Measurements from ENCODE around the gene ZMIZ1.

ZMIZ1 gene

DNA sequence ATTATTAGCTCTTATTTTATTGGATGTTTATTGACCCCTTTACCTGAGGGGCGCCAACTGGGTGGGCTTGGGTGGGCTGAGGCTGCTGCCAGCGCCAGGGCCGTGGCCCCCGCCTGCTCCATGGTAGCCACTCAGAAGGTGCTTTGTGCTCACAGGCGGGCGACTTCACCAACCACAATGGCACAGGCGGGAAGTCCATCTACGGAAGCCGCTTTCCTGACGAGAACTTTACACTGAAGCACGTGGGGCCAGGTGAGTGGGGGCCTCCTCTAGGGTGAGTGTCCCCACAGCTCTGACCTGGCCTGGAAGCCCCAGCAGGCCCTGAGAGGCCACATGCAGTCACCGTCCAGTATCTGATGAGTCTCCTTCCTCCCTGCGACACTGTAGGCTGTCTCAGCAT, 282.6 kb downstream of the ZMIZ1 start:
- H3K4me3 ChIP-seq (ENCODE audit: control insufficient read depth in 1 of 7, extremely low read depth in 1 of 7, insufficient read depth in 4 of 7, low read depth in 2 of 7, low read length in 6 of 7) = no peak overlapping the region
- H3K36me3 ChIP-seq (ENCODE audit: control insufficient read depth in 4 of 4, insufficient read depth in 4 of 4, low read length in 3 of 4) = peaks cover 14 to 76% (median 60%) of the 10 kb centered on the region in 4 experiments
- peaks cover 15 to 88% (median 33%) of the 10 kb centered on the region in 4 experiments for H3K4me1 ChIP-seq (ENCODE audit: control extremely low read depth in 1 of 4, control insufficient read depth in 4 of 4, insufficient read depth in 4 of 4, low read length in 3 of 4)
- DNase-seq = no peak
- ChIA-PET POLR2A (interaction anchor here (1.2 kb wide), 1 partner anchor 28 kb away, joined by 4 read pairs; no protein-coding TSS in a partner anchor), CTCF (interaction anchor here (1.5 kb wide), 1 partner anchor 22 kb away, joined by 5 read pairs; no protein-coding TSS in a partner anchor)
- no peaks in the 10 kb centered on the region for H3K27me3 ChIP-seq (replicated peaks in 2 of 5; ENCODE audit: control insufficient read depth in 4 of 5, insufficient read depth in 5 of 5, low read length in 4 of 5)
- WGBS (ENCODE audit: insufficient coverage) = 95% methylated on average over 10 of the region's 13 CpGs
- H3K9me3 ChIP-seq (ENCODE audit: control extremely low read depth in 1 of 5, control insufficient read depth in 4 of 5, insufficient read depth in 2 of 5, low read depth in 1 of 5, low read length in 4 of 5) = no peaks in the 10 kb centered on the region
- H3K27ac ChIP-seq (ENCODE audit: insufficient read depth in 1 of 2, low read depth in 1 of 2, low read length in 2 of 2, poor library complexity in 1 of 2, severe bottlenecking in 2 of 2) = no peak overlapping the region

DNA sequence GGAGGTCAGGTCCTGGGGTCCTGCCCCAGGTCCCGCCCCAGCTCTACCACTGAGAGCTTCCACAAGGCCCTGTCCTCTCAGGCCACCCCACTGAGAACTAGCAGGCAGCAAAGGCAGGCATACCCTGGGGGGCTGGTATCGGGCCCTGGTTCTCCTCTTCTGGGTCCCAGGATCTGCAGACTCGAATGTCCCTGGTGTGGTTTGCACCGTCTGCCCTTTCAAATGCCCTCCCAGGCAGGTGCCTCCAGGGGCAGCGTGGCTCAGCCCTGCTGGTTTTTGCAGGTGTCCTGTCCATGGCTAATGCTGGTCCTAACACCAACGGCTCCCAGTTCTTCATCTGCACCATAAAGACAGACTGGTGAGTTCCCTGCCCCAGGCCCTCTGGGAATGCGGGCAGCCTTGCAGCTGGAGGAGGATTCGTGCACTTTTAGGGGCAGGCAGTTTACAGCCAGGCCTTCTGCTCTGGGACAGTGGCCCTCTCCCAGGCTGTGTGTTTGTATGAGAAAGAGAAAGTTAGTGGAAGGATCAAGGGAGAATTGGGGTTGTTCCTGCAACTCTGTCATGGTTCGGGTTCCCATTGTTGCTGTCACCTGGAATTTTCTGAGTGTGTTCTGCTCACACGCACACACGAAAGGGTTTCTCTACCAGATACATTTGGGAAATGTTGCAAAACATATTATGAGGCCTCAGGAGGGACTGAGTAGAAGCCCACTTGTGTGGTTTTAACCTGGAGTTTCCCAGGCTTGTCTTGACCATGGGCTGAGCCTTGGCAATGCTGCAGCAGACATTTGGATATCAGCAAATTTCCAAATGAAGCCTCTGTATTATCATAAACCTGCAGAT, 283.5 kb downstream of the ZMIZ1 start:
- no peak for DNase-seq
- ChIA-PET CTCF (no interaction called here), POLR2A (no interaction called here)
- no peak overlapping the region for H3K4me3 ChIP-seq (ENCODE audit: control insufficient read depth in 1 of 7, extremely low read depth in 1 of 7, insufficient read depth in 4 of 7, low read depth in 2 of 7, low read length in 6 of 7)
- no peak overlapping the region for H3K27ac ChIP-seq (ENCODE audit: insufficient read depth in 1 of 2, low read depth in 1 of 2, low read length in 2 of 2, poor library complexity in 1 of 2, severe bottlenecking in 2 of 2)
- peaks cover 14 to 80% (median 60%) of the 10 kb centered on the region in 4 experiments for H3K36me3 ChIP-seq (ENCODE audit: control insufficient read depth in 4 of 4, insufficient read depth in 4 of 4, low read length in 3 of 4)
- H3K9me3 ChIP-seq (ENCODE audit: control extremely low read depth in 1 of 5, control insufficient read depth in 4 of 5, insufficient read depth in 2 of 5, low read depth in 1 of 5, low read length in 4 of 5) = no peaks in the 10 kb centered on the region
- 98% methylated on average over 9 of the region's 11 CpGs for WGBS (ENCODE audit: insufficient coverage)
- no peaks in the 10 kb centered on the region for H3K27me3 ChIP-seq (replicated peaks in 2 of 5; ENCODE audit: control insufficient read depth in 4 of 5, insufficient read depth in 5 of 5, low read length in 4 of 5)
- peaks cover 13 to 87% (median 30%) of the 10 kb centered on the region in 4 experiments for H3K4me1 ChIP-seq (ENCODE audit: control extremely low read depth in 1 of 4, control insufficient read depth in 4 of 4, insufficient read depth in 4 of 4, low read length in 3 of 4)

DNA sequence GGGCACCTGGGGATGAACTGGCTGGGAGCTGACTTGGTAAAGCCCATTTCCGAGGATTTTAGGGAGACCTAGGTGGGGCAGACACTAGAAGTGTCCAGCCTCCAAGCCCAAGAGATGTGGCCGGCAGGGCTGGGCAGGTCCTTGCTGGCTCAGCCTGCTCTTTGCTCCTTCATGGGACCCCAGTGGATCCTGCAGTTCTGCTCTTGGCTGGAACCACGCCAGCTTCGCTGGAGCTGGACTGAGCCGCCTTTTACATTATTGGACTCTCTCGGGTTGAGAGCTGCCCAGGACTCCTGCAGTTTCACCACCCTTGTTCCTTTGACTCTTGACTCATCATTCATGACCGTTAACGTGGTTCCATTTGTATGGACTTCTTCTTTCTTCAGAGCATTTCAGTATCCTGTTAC, 284.2 kb downstream of the ZMIZ1 start:
- peaks cover 13 to 87% (median 23%) of the 10 kb centered on the region in 4 experiments for H3K4me1 ChIP-seq (ENCODE audit: control extremely low read depth in 1 of 4, control insufficient read depth in 4 of 4, insufficient read depth in 4 of 4, low read length in 3 of 4)
- POLR2A ChIA-PET = no interaction called here
- no peak for DNase-seq

DNA sequence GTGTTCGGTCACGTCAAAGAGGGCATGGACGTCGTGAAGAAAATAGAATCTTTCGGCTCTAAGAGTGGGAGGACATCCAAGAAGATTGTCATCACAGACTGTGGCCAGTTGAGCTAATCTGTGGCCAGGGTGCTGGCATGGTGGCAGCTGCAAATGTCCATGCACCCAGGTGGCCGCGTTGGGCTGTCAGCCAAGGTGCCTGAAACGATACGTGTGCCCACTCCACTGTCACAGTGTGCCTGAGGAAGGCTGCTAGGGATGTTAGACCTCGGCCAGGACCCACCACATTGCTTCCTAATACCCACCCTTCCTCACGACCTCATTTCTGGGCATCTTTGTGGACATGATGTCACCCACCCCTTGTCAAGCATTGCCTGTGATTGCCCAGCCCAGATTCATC, 285.0 kb downstream of the ZMIZ1 start:
- H3K27ac ChIP-seq (ENCODE audit: insufficient read depth in 1 of 2, low read depth in 1 of 2, low read length in 2 of 2, poor library complexity in 1 of 2, severe bottlenecking in 2 of 2) = no peak overlapping the region
- CTCF ChIA-PET = interaction anchor here (1.5 to 1.6 kb wide), 2 partner anchors 12 to 19 kb away, joined by 4 read pairs; no protein-coding TSS in a partner anchor
- 99% methylated on average over 11 of the region's 11 CpGs for WGBS (ENCODE audit: insufficient coverage)
- H3K4me1 ChIP-seq (ENCODE audit: control extremely low read depth in 1 of 4, control insufficient read depth in 4 of 4, insufficient read depth in 4 of 4, low read length in 3 of 4) = peaks cover 10 to 80% (median 16%) of the 10 kb centered on the region in 4 experiments
- POLR2A ChIA-PET = no interaction called here
- no peak for DNase-seq
- no peaks in the 10 kb centered on the region for H3K9me3 ChIP-seq (ENCODE audit: control extremely low read depth in 1 of 5, control insufficient read depth in 4 of 5, insufficient read depth in 2 of 5, low read depth in 1 of 5, low read length in 4 of 5)
- H3K27me3 ChIP-seq (replicated peaks in 2 of 5; ENCODE audit: control insufficient read depth in 4 of 5, insufficient read depth in 5 of 5, low read length in 4 of 5) = no peaks in the 10 kb centered on the region
- no peak overlapping the region for H3K4me3 ChIP-seq (ENCODE audit: control insufficient read depth in 1 of 7, extremely low read depth in 1 of 7, insufficient read depth in 4 of 7, low read depth in 2 of 7, low read length in 6 of 7)
- peaks cover 13 to 77% (median 60%) of the 10 kb centered on the region in 4 experiments for H3K36me3 ChIP-seq (ENCODE audit: control insufficient read depth in 4 of 4, insufficient read depth in 4 of 4, low read length in 3 of 4)

More for the DNA sequence above, 284.2 kb downstream of the ZMIZ1 start:
- H3K9me3 ChIP-seq (ENCODE audit: control extremely low read depth in 1 of 5, control insufficient read depth in 4 of 5, insufficient read depth in 2 of 5, low read depth in 1 of 5, low read length in 4 of 5) = no peaks in the 10 kb centered on the region
- H3K27me3 ChIP-seq (replicated peaks in 2 of 5; ENCODE audit: control insufficient read depth in 4 of 5, insufficient read depth in 5 of 5, low read length in 4 of 5) = no peaks in the 10 kb centered on the region
- WGBS (ENCODE audit: insufficient coverage) = 94% methylated on average over 7 of the region's 8 CpGs
- peaks cover 14 to 83% (median 60%) of the 10 kb centered on the region in 4 experiments for H3K36me3 ChIP-seq (ENCODE audit: control insufficient read depth in 4 of 4, insufficient read depth in 4 of 4, low read length in 3 of 4)
- no peak overlapping the region for H3K27ac ChIP-seq (ENCODE audit: insufficient read depth in 1 of 2, low read depth in 1 of 2, low read length in 2 of 2, poor library complexity in 1 of 2, severe bottlenecking in 2 of 2)
- no peak overlapping the region for H3K4me3 ChIP-seq (ENCODE audit: control insufficient read depth in 1 of 7, extremely low read depth in 1 of 7, insufficient read depth in 4 of 7, low read depth in 2 of 7, low read length in 6 of 7)
- CTCF ChIA-PET = interaction anchor here (1.5 kb wide), 1 partner anchor 18 kb away, joined by 4 read pairs; no protein-coding TSS in a partner anchor

DNA sequence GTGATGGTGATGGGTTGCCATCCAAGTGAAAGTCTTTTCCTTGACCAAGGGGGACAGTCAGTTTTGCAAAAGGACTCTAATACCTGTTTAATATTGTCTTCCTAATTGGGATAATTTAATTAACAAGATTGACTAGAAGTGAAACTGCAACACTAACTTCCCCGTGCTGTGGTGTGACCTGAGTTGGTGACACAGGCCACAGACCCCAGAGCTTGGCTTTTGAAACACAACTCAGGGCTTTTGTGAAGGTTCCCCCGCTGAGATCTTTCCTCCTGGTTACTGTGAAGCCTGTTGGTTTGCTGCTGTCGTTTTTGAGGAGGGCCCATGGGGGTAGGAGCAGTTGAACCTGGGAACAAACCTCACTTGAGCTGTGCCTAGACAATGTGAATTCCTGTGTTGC, 285.4 kb downstream of the ZMIZ1 start:
- 85% methylated on average over 2 of the region's 3 CpGs for WGBS (ENCODE audit: insufficient coverage)
- Histone ChIP-seq H3K4me1 (ENCODE audit: control extremely low read depth in 1 of 4, control insufficient read depth in 4 of 4, insufficient read depth in 4 of 4, low read length in 3 of 4) (peaks cover 9 to 76% (median 13%) of the 10 kb centered on the region in 4 experiments), H3K27me3 (replicated peaks in 2 of 5; ENCODE audit: control insufficient read depth in 4 of 5, insufficient read depth in 5 of 5, low read length in 4 of 5) (no peaks in the 10 kb centered on the region), H3K4me3 (ENCODE audit: control insufficient read depth in 1 of 7, extremely low read depth in 1 of 7, insufficient read depth in 4 of 7, low read depth in 2 of 7, low read length in 6 of 7) (no peak overlapping the region), H3K27ac (ENCODE audit: insufficient read depth in 1 of 2, low read depth in 1 of 2, low read length in 2 of 2, poor library complexity in 1 of 2, severe bottlenecking in 2 of 2) (no peak overlapping the region), H3K36me3 (ENCODE audit: control insufficient read depth in 4 of 4, insufficient read depth in 4 of 4, low read length in 3 of 4) (peaks cover 12 to 73% (median 57%) of the 10 kb centered on the region in 4 experiments), H3K9me3 (ENCODE audit: control extremely low read depth in 1 of 5, control insufficient read depth in 4 of 5, insufficient read depth in 2 of 5, low read depth in 1 of 5, low read length in 4 of 5) (no peaks in the 10 kb centered on the region)
- POLR2A ChIA-PET = no interaction called here
- peak in 2 of 3 donors; percentile 23 to 54 for DNase-seq
- CTCF ChIA-PET = interaction anchor here (0.7 to 1.6 kb wide), 4 partner anchors 11 to 20 kb away, joined by 3 to 4 read pairs (median 4); no protein-coding TSS in a partner anchor

DNA sequence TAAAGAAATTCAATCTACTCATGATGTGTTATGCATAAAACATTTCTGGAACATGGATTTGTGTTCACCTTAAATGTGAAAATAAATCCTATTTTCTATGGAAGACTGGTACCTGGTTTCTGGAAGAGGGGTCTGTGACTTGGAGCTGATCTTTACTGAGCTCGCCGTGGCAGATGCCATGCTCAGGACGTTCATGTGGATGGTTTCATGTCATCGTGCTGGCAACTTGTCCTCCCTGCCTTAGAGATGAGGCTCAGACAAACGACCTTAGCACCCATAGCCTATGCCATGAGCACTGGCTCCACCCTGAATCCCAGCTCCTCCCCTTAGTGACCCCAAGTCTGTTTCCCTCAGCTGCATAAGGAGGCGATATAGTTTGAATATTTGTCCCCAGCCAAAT, 285.8 kb downstream of the ZMIZ1 start:
- CTCF ChIA-PET = interaction anchor here (0.7 to 1.6 kb wide), 4 partner anchors 11 to 20 kb away, joined by 3 to 4 read pairs (median 4); no protein-coding TSS in a partner anchor
- WGBS (ENCODE audit: insufficient coverage) = 100% methylated on average over 4 of the region's 6 CpGs
- H3K27me3 ChIP-seq (replicated peaks in 2 of 5; ENCODE audit: control insufficient read depth in 4 of 5, insufficient read depth in 5 of 5, low read length in 4 of 5) = no peaks in the 10 kb centered on the region
- no peak overlapping the region for H3K27ac ChIP-seq (ENCODE audit: insufficient read depth in 1 of 2, low read depth in 1 of 2, low read length in 2 of 2, poor library complexity in 1 of 2, severe bottlenecking in 2 of 2)
- POLR2A ChIA-PET = no interaction called here
- DNase-seq = no peak
- peaks cover 9 to 71% (median 12%) of the 10 kb centered on the region in 4 experiments for H3K4me1 ChIP-seq (ENCODE audit: control extremely low read depth in 1 of 4, control insufficient read depth in 4 of 4, insufficient read depth in 4 of 4, low read length in 3 of 4)
- no peaks in the 10 kb centered on the region for H3K9me3 ChIP-seq (ENCODE audit: control extremely low read depth in 1 of 5, control insufficient read depth in 4 of 5, insufficient read depth in 2 of 5, low read depth in 1 of 5, low read length in 4 of 5)
- peaks cover 8 to 68% (median 52%) of the 10 kb centered on the region in 4 experiments for H3K36me3 ChIP-seq (ENCODE audit: control insufficient read depth in 4 of 4, insufficient read depth in 4 of 4, low read length in 3 of 4)
- H3K4me3 ChIP-seq (ENCODE audit: control insufficient read depth in 1 of 7, extremely low read depth in 1 of 7, insufficient read depth in 4 of 7, low read depth in 2 of 7, low read length in 6 of 7) = no peak overlapping the region

Measured in common myeloid progenitor, CD34-positive (primary cell).